Epithelial cell of proximal tubule (primary cell): ENCODE results near the gene PHLDA2. TPM values are rescaled to one million over a fixed set of nuclear protein-coding genes. Genes with fewer than 3 reads are reported as not detected.

Experiments used
- DNase-seq: peaks from one replicate; pipeline ENCODE4 v3.0.0-alpha.2; 2011; ENCODE audit warnings: low read depth
- H3K4me3 ChIP-seq: 2 replicates; pipeline ENCODE4 v1.5.1; 2011; ENCODE audit warnings: low read depth, mild to moderate bottlenecking, low read length
- CTCF ChIP-seq: conservative IDR thresholded peaks from 2 replicates; pipeline ENCODE4 v1.5.1; 2012; ENCODE audit warnings: low read depth, mild to moderate bottlenecking, low read length
- total RNA-seq: library from RNA; depleted of rRNA; stranded (reverse); fragments of >200 nt; gene quantifications from 2 replicates; pipeline ENCODE4 v1.2.3, GENCODE V29; 2015

Gene PHLDA2
- total RNA-seq = 63.1 and 97.2 TPM in 2 replicates

GRCh38 chr11:2928605-2929530, at the start of gene PHLDA2:
Gene PHLDA2 (minus strand): TSS chr11:2929420. CDS start chr11:2929364, 56 bp downstream.
- H3K4me3 ChIP-seq = peak within 1 kb of the TSS; percentile 84
- TF ChIP-seq CTCF = no peak
- no peak for DNase-seq

GRCh38 chr11:2977113-2977512, 47.9 kb upstream of the PHLDA2 start:
- TF ChIP-seq CTCF = no peak
- no peak for DNase-seq
- no peak overlapping the region for H3K4me3 ChIP-seq

GRCh38 chr11:2976294-2977063, 47.3 kb upstream of the PHLDA2 start:
- no peak for DNase-seq
- no peak for TF ChIP-seq CTCF
- H3K4me3 ChIP-seq = no peak overlapping the region

- peak; percentile 66 for TF ChIP-seq CTCF
- no peak for DNase-seq
- H3K4me3 ChIP-seq = no peak overlapping the region
Measured at GRCh38 chr11:2975594-2975993, 46.4 kb upstream of the PHLDA2 start.

GRCh38 chr11:2974272-2974671, 45.1 kb upstream of the PHLDA2 start:
- no peak overlapping the region for H3K4me3 ChIP-seq
- DNase-seq = no peak
- no peak for TF ChIP-seq CTCF

- DNase-seq = no peak
- no peak overlapping the region for H3K4me3 ChIP-seq
- no peak for TF ChIP-seq CTCF
Measured at GRCh38 chr11:2968341-2968900, 39.2 kb upstream of the PHLDA2 start.
